ENCODE results near the gene SRRM2.

The SRRM2 gene

GRCh38 chr16:2739625-2740430, 12.6 kb upstream of the SRRM2 start:
- Histone ChIP-seq H3K4me2 (ENCODE audit: low read depth, low read length, poor library complexity, severe bottlenecking) (no peak overlapping the region), H3K79me2 (ENCODE audit: insufficient read depth, low read length) (no peaks in the 10 kb centered on the region), H3F3A (ENCODE audit: low read depth) (no peaks in the 10 kb centered on the region), H3K4me3 (ENCODE audit: low read length, poor library complexity, severe bottlenecking) (no peak overlapping the region), H2AFZ (ENCODE audit: low read length) (no peak overlapping the region), H3K4me1 (ENCODE audit: insufficient read depth, low read length, poor library complexity, severe bottlenecking) (no peaks in the 10 kb centered on the region), H3K9me3 (ENCODE audit: insufficient read depth, low read depth, low read length) (no peaks in the 10 kb centered on the region), H4K20me1 (ENCODE audit: insufficient read depth, low read length, poor library complexity, severe bottlenecking) (no peaks in the 10 kb centered on the region), H3K36me3 (ENCODE audit: insufficient read depth, low read length) (no peaks in the 10 kb centered on the region), H3K27me3 (ENCODE audit: insufficient read depth, low read length, poor library complexity, severe bottlenecking) (no peaks in the 10 kb centered on the region), H3K9me2 (replicated peaks; ENCODE audit: low read depth, low read length) (no peaks in the 10 kb centered on the region), H3K9ac (ENCODE audit: low read depth, low read length, poor library complexity, severe bottlenecking) (no peak overlapping the region)
- no peak for TF ChIP-seq EZH2phosphoT487 (IDR thresholded peaks at IDR 0.05; ENCODE audit: borderline replicate concordance)
- TF ChIP-seq CTCF (conservative IDR thresholded peaks at IDR 0.05; ENCODE audit: low read length), result no peak

GRCh38 chr16:2740476-2740875, 12.0 kb upstream of the SRRM2 start:
- Histone ChIP-seq H4K20me1 (ENCODE audit: insufficient read depth, low read length, poor library complexity, severe bottlenecking) (no peaks in the 10 kb centered on the region), H3K9me3 (ENCODE audit: insufficient read depth, low read depth, low read length) (no peaks in the 10 kb centered on the region), H3F3A (ENCODE audit: low read depth) (no peaks in the 10 kb centered on the region), H3K4me3 (ENCODE audit: low read length, poor library complexity, severe bottlenecking) (no peak overlapping the region), H3K9ac (ENCODE audit: low read depth, low read length, poor library complexity, severe bottlenecking) (no peak overlapping the region), H3K4me2 (ENCODE audit: low read depth, low read length, poor library complexity, severe bottlenecking) (no peak overlapping the region), H3K79me2 (ENCODE audit: insufficient read depth, low read length) (no peaks in the 10 kb centered on the region), H3K4me1 (ENCODE audit: insufficient read depth, low read length, poor library complexity, severe bottlenecking) (no peaks in the 10 kb centered on the region), H3K9me2 (replicated peaks; ENCODE audit: low read depth, low read length) (no peaks in the 10 kb centered on the region), H2AFZ (ENCODE audit: low read length) (no peak overlapping the region), H3K27me3 (ENCODE audit: insufficient read depth, low read length, poor library complexity, severe bottlenecking) (no peaks in the 10 kb centered on the region), H3K36me3 (ENCODE audit: insufficient read depth, low read length) (no peaks in the 10 kb centered on the region)
- TF ChIP-seq EZH2phosphoT487 (IDR thresholded peaks at IDR 0.05; ENCODE audit: borderline replicate concordance), result no peak
- TF ChIP-seq CTCF (conservative IDR thresholded peaks at IDR 0.05; ENCODE audit: low read length), result no peak

GRCh38 chr16:2741168-2741567, 11.3 kb upstream of the SRRM2 start:
- H3K9ac ChIP-seq (ENCODE audit: low read depth, low read length, poor library complexity, severe bottlenecking), result no peak overlapping the region
- no peaks in the 10 kb centered on the region for H3F3A ChIP-seq (ENCODE audit: low read depth)
- TF ChIP-seq EZH2phosphoT487 (IDR thresholded peaks at IDR 0.05; ENCODE audit: borderline replicate concordance), result no peak
- TF ChIP-seq CTCF (conservative IDR thresholded peaks at IDR 0.05; ENCODE audit: low read length), result no peak
- no peaks in the 10 kb centered on the region for H3K36me3 ChIP-seq (ENCODE audit: insufficient read depth, low read length)
- H3K4me2 ChIP-seq (ENCODE audit: low read depth, low read length, poor library complexity, severe bottlenecking), result no peak overlapping the region
- no peak overlapping the region for H3K4me3 ChIP-seq (ENCODE audit: low read length, poor library complexity, severe bottlenecking)
- no peaks in the 10 kb centered on the region for H3K79me2 ChIP-seq (ENCODE audit: insufficient read depth, low read length)
- H4K20me1 ChIP-seq (ENCODE audit: insufficient read depth, low read length, poor library complexity, severe bottlenecking), result no peaks in the 10 kb centered on the region
- no peak overlapping the region for H2AFZ ChIP-seq (ENCODE audit: low read length)
- H3K27me3 ChIP-seq (ENCODE audit: insufficient read depth, low read length, poor library complexity, severe bottlenecking), result no peaks in the 10 kb centered on the region
- H3K9me2 ChIP-seq (replicated peaks; ENCODE audit: low read depth, low read length), result no peaks in the 10 kb centered on the region
- no peaks in the 10 kb centered on the region for H3K9me3 ChIP-seq (ENCODE audit: insufficient read depth, low read depth, low read length)
- no peaks in the 10 kb centered on the region for H3K4me1 ChIP-seq (ENCODE audit: insufficient read depth, low read length, poor library complexity, severe bottlenecking)
